ENCODE results near the gene PEX1.

GRCh38 chr7:92534572-92534971, 6.3 kb upstream of the PEX1 start:
- TF ChIP-seq CTCF (IDR thresholded peaks at IDR 0.05; ENCODE audit: low read depth, low read length): no peak
- no peak for TF ChIP-seq EZH2phosphoT487 (IDR thresholded peaks at IDR 0.05; ENCODE audit: low read depth)

Measured in OCI-LY3 (cell line).